Hepatocyte (in vitro differentiated cells): Measurements from ENCODE around the gene RNF227.

Source experiments
- EZH2 ChIP-seq: fragments of 200-600 bp; sonication (generic); IDR thresholded peaks from 2 replicates; pipeline ENCODE4 v1.6.1; 2016; ENCODE audit warnings: antibody characterized with exemption, mild to moderate bottlenecking, borderline replicate concordance
- EZH2phosphoT487 ChIP-seq: fragments of 200-600 bp; sonication (generic); IDR thresholded peaks from one replicate; pipeline ENCODE4 v1.6.1; 2018; ENCODE audit warnings: antibody characterized with exemption, mild to moderate bottlenecking, low read depth, moderate library complexity; ENCODE audit not compliant: unreplicated experiment, severe bottlenecking
- TF ChIP-seq, protein P1 (sequence below): fragments of 200-600 bp; sonication (generic); IDR thresholded peaks from 2 replicates; pipeline ENCODE4 v1.5.1; 2016; ENCODE audit warnings: antibody characterized with exemption, mild to moderate bottlenecking; ENCODE audit not compliant: poor library complexity

DNA sequence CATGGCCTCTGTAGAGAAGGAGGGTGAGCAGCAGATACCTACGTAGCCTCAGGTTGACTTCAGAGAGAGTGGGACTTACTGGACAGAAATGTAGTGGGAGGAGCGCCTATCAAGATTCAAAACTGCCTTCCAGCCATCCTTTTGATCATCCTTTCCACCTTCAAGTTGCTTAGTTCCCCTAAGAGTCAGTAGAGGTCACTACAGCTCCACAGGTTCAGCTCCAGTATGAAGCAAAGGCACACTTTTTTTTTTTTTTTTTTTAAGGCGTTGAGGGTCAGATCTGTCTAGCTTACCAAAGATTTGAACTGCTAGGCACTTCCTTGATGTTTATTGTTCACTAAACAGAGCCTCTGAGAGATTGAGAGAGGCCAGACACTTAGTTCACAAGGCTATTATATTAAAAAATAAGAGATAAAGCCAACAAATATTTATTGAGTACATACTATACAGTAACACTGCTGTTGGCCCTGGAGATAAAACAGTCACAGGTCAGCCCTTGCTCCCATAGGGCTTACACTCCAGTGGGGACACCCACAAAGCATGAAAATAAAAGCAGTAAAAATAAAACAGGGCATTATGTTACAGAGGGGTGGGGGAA is 3.1 kb downstream of the RNF227 start:
- TF ChIP-seq, protein P1, sequence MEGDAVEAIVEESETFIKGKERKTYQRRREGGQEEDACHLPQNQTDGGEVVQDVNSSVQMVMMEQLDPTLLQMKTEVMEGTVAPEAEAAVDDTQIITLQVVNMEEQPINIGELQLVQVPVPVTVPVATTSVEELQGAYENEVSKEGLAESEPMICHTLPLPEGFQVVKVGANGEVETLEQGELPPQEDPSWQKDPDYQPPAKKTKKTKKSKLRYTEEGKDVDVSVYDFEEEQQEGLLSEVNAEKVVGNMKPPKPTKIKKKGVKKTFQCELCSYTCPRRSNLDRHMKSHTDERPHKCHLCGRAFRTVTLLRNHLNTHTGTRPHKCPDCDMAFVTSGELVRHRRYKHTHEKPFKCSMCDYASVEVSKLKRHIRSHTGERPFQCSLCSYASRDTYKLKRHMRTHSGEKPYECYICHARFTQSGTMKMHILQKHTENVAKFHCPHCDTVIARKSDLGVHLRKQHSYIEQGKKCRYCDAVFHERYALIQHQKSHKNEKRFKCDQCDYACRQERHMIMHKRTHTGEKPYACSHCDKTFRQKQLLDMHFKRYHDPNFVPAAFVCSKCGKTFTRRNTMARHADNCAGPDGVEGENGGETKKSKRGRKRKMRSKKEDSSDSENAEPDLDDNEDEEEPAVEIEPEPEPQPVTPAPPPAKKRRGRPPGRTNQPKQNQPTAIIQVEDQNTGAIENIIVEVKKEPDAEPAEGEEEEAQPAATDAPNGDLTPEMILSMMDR, result peak; percentile 70
- TF ChIP-seq EZH2phosphoT487 (no peak), EZH2 (no peak)
